Uterus (tissue), 2 donors: ENCODE results near the gene GPR65.

ENCODE experiments used
- CTCF ChIP-seq, 4 experiments: fragments of 200-600 bp in 2 of 4; fragments of 450-650 bp in 2 of 4; sonication (generic) in 2 of 4; IDR thresholded peaks; one replicate each; pipeline ENCODE4 v1.5.1; 2016 to 2019; ENCODE audit warnings: antibody characterized with exemption in 4 of 4, mild to moderate bottlenecking in 2 of 4, moderate library complexity in 1 of 4
- POLR2A ChIP-seq, 2 donors: fragments of 450-650 bp; IDR thresholded peaks; one replicate each; pipeline ENCODE4 v1.6.1; 2016; ENCODE audit warnings: antibody characterized with exemption in 2 of 2, mild to moderate bottlenecking in 1 of 2, moderate library complexity in 1 of 2

GRCh38 chr14:88063811-88064210 lies 58.9 kb downstream of the GPR65 start:
- TF ChIP-seq POLR2A (IDR thresholded peaks at IDR 0.05) (no peak), CTCF (IDR thresholded peaks at IDR 0.05) (no peak)
